Adrenal gland (tissue), 12 donors: ENCODE results near the gene SHF. TPM values are rescaled to one million over a fixed set of nuclear protein-coding genes. Genes with fewer than 3 reads are reported as not detected.

Experiments
- DNase-seq, 7 donors: peaks; one replicate each; pipeline ENCODE4 v3.0.0-alpha.2; 2019 to 2020
- H3K27ac ChIP-seq, 5 donors: fragments of 200-600 bp; sonication (generic) in 4 of 5; 1 replicate in 3 of 5; 2 replicates in 2 of 5; pipeline versions ENCODE4 v1.5.1 to v1.8.0; 2016 to 2020; ENCODE audit warnings: mild to moderate bottlenecking in 1 of 5
- H3K27me3 ChIP-seq: fragments of 200-600 bp; 2 replicates; pipeline ENCODE4 v1.8.0; 2021
- H3K36me3 ChIP-seq, 2 donors: fragments of 200-600 bp; replicated peaks in 1 of 2; 1 replicate in 1 of 2; 2 replicates in 1 of 2; pipeline versions ENCODE4 v1.5.1 to v1.8.0; 2018 to 2022
- H3K4me1 ChIP-seq, 2 donors: fragments of 200-600 bp; replicated peaks in 1 of 2; 1 replicate in 1 of 2; 2 replicates in 1 of 2; pipeline versions ENCODE4 v1.5.1 to v1.8.0; 2018 to 2021
- H3K4me3 ChIP-seq, 4 donors: fragments of 200-600 bp; sonication (generic) in 3 of 4; one replicate each; pipeline ENCODE4 v1.5.1; 2016 to 2018
- H3K9me3 ChIP-seq, 3 donors: fragments of 200-600 bp; sonication (generic) in 1 of 3; replicated peaks in 1 of 3; 1 replicate in 2 of 3; 2 replicates in 1 of 3; pipeline versions ENCODE4 v1.5.1 to v1.8.0; 2016 to 2021
- CTCF ChIP-seq, 6 experiments: fragments of 450-650 bp in 4 of 6; fragments of 200-600 bp in 2 of 6; sonication (generic) in 1 of 6; IDR thresholded peaks; 1 replicate in 5 of 6; 2 replicates in 1 of 6; pipeline versions ENCODE4 v1.5.1 to v1.8.0; 2016 to 2021; ENCODE audit warnings: antibody characterized with exemption in 6 of 6, mild to moderate bottlenecking in 2 of 6, moderate library complexity in 1 of 6
- POLR2A ChIP-seq, 2 donors: fragments of 450-650 bp; IDR thresholded peaks; one replicate each; pipeline ENCODE4 v1.6.1; 2017; ENCODE audit warnings: antibody characterized with exemption in 2 of 2, mild to moderate bottlenecking in 2 of 2, moderate library complexity in 1 of 2
- WGBS, 4 donors: extraction: QIAGEN DNeasy Blood & Tissue Kit in 2 of 4; methylation state at CpG; one replicate each; pipeline versions ENCODE4 v1.1.5 to v1.1.7; 2013 to 2017; 5-methylcytosine and 5-hydroxymethylcytosine counted together
- intact Hi-C, 2 donors: fragments of 100-400 bp; cut with DNase I; formaldehyde crosslinking; loops; one replicate each; pipeline versions ENCODE4 v1.14.1 to v1.15.0; 2022 to 2023
- polyA plus RNA-seq, 3 donors: library from polyadenylated mRNA; stranded (reverse); fragments of 200-250 nt in 2 of 3; fragments of 350-450 nt in 1 of 3; fragmentation: Illumina TruSeq in 1 of 3; extraction: RNeasy Lipid Tissue Mini Kit (QIAGEN cat#74804) in 1 of 3; gene quantifications; one replicate each; pipeline ENCODE4 v1.2.3, GENCODE V29; 2013 to 2014
- total RNA-seq, 9 donors: library from RNA; depleted of rRNA in 4 of 9; stranded (reverse); fragments of >200 nt in 4 of 9; fragments of 120-200 nt in 1 of 9; fragmentation: NEBNext Ultra II Directional in 1 of 9; extraction: Animal tissue kit (Norgen Biotek cat#: 25700) in 1 of 9; gene quantifications; one replicate each; pipeline versions ENCODE4 v1.1.0 to v1.2.4, GENCODE V29; 2013 to 2023
- donor health status: healthy with polysubstance abuse.
- donor health status: Bipolar disorder and iron deficiency.
- donor health status: DM: yes; HTN: yes; CAD: no.
- donor health status: DM: no; HTN: no; CAD: no.
- donor health status: DM: no; HTN: no; CAD: no.
- donor health status: DM: yes; HTN: yes; CAD: no.

The SHF gene
- total and polyA plus RNA-seq, 12 donors: 3.2 to 30.0 (median 17.3) TPM

GRCh38 chr15:45118996-45119395 is 68.8 kb downstream of the SHF start:
- Histone ChIP-seq H3K4me3 (no peak overlapping the region), H3K9me3 (no peaks in the 10 kb centered on the region), H3K27ac (no peak overlapping the region), H3K27me3 (peaks cover 37% of the 10 kb centered on the region), H3K4me1 (peaks cover 6 to 13% of the 10 kb centered on the region in 2 donors), H3K36me3 (no peaks in the 10 kb centered on the region)
- TF ChIP-seq POLR2A (IDR thresholded peaks at IDR 0.05) (no peak), CTCF (IDR thresholded peaks at IDR 0.05) (no peak)
- intact Hi-C loops: loop anchor here in 1 of 2 donors (5.0 to 10.0 kb wide), 3 partner anchors 48 to 144 kb away; no protein-coding TSS in a partner anchor
- 85 to 88% (median 87%) methylated on average over 3 to 5 of the region's 5 CpGs for WGBS, 4 donors
- no peak for DNase-seq

- H3K4me1 ChIP-seq: peaks cover 6 to 13% of the 10 kb centered on the region in 2 donors
- peaks cover 45% of the 10 kb centered on the region for H3K27me3 ChIP-seq
- no peaks in the 10 kb centered on the region for H3K9me3 ChIP-seq
- no peak overlapping the region for H3K27ac ChIP-seq
- intact Hi-C loops: loop anchor here in 1 of 2 donors (5.0 to 10.0 kb wide), 3 partner anchors 49 to 143 kb away; no protein-coding TSS in a partner anchor
- peak; percentile 93 to 99 (median 98) for TF ChIP-seq CTCF (IDR thresholded peaks at IDR 0.05)
- no peak for TF ChIP-seq POLR2A (IDR thresholded peaks at IDR 0.05)
- H3K36me3 ChIP-seq: no peaks in the 10 kb centered on the region
- H3K4me3 ChIP-seq: no peak overlapping the region
- DNase-seq: peak; percentile 87 to 96 (median 93)
- WGBS, 4 donors: 0 to 1% (median 1%) methylated on average over 6 to 14 of the region's 14 CpGs
Observed at GRCh38 chr15:45118131-45118588, 69.6 kb downstream of the SHF start.

- no peaks in the 10 kb centered on the region for H3K36me3 ChIP-seq
- WGBS, 4 donors: 40 to 50% (median 46%) methylated on average over 21 to 33 of the region's 33 CpGs
- H3K27me3 ChIP-seq: peaks cover 52% of the 10 kb centered on the region
- intact Hi-C loops: loop anchor here in 1 of 2 donors (5.0 to 10.0 kb wide), 3 partner anchors 50 to 143 kb away; no protein-coding TSS in a partner anchor
- TF ChIP-seq CTCF (IDR thresholded peaks at IDR 0.05): no peak
- TF ChIP-seq POLR2A (IDR thresholded peaks at IDR 0.05): no peak
- no peak overlapping the region for H3K4me3 ChIP-seq
- peaks cover 6 to 17% of the 10 kb centered on the region in 2 donors for H3K4me1 ChIP-seq
- H3K27ac ChIP-seq: no peak overlapping the region
- DNase-seq: no peak
- H3K9me3 ChIP-seq: no peaks in the 10 kb centered on the region
Observed at GRCh38 chr15:45117308-45118130, 70.2 kb downstream of the SHF start.

Other genes with a start within 250 kb of the SHF start
- gene TERB2, start 231.3 kb downstream of the SHF start, total RNA-seq: not detected
- gene TERB2, start 231.3 kb downstream of the SHF start, polyA plus RNA-seq: not detected
- gene SORD, start 164.8 kb downstream of the SHF start, total RNA-seq: 100 to 1,000 TPM in 1 of 9 donors, 10 to 100 TPM in 8; 30.1 to 164 (median 46.9) TPM
- gene SORD, start 164.8 kb downstream of the SHF start, polyA plus RNA-seq: 100 to 1,000 TPM in 1 of 3 donors, 1 to 10 TPM in 2; 6.8 to 124 (median 8.1) TPM
- 10 to 100 TPM in 1 of 9 donors, 1 to 10 TPM in 4, under 1 TPM in 4; 0.22 to 18.5 (median 1.8) TPM for gene DUOX2, start 73.8 kb downstream of the SHF start, total RNA-seq
- gene DUOX2, start 73.8 kb downstream of the SHF start, polyA plus RNA-seq: 1 to 10 TPM; 1.1 to 1.7 (median 1.3) TPM
- 1 to 10 TPM in 3 of 9 donors, under 1 TPM in 2, not detected in 4; 0.17 to 4.1 (median 1.3) TPM for gene DUOXA2, start 73.6 kb downstream of the SHF start, total RNA-seq
- under 1 TPM; 0.11 to 0.84 (median 0.48) TPM for gene DUOXA2, start 73.6 kb downstream of the SHF start, polyA plus RNA-seq
- gene DUOXA1, start 58.1 kb downstream of the SHF start, total RNA-seq: 10 to 100 TPM in 2 of 9 donors, 1 to 10 TPM in 6, under 1 TPM in 1; 0.11 to 21.3 (median 5.7) TPM
- gene DUOXA1, start 58.1 kb downstream of the SHF start, polyA plus RNA-seq: 1 to 10 TPM in 2 of 3 donors, under 1 TPM in 1; 0.81 to 5.1 (median 2.9) TPM
- 10 to 100 TPM in 7 of 9 donors, 1 to 10 TPM in 1, not detected in 1; 8.2 to 98.8 (median 24.2) TPM for gene DUOX1, start 58.0 kb downstream of the SHF start, total RNA-seq
- 10 to 100 TPM in 2 of 3 donors, 1 to 10 TPM in 1; 2.5 to 23.7 (median 14.2) TPM for gene DUOX1, start 58.0 kb downstream of the SHF start, polyA plus RNA-seq
- gene SLC28A2, start 64.3 kb upstream of the SHF start, total RNA-seq: under 1 TPM in 5 of 9 donors, not detected in 4; under 0.01 to 0.37 (median 0.16) TPM
- under 1 TPM in 1 of 3 donors, not detected in 2; 0.03 TPM for gene SLC28A2, start 64.3 kb upstream of the SHF start, polyA plus RNA-seq
- gene GATM, start 190.6 kb upstream of the SHF start, total RNA-seq: 10 to 100 TPM in 8 of 9 donors, 1 to 10 TPM in 1; 3.6 to 73.2 (median 31.4) TPM
- gene GATM, start 190.6 kb upstream of the SHF start, polyA plus RNA-seq: 10 to 100 TPM in 1 of 3 donors, 1 to 10 TPM in 2; 6.8 to 10.9 (median 8.6) TPM